NCI-H2107 treated with DMSO at 0.1 percent for 48 hours (cell line): ENCODE measurements around the gene ZCCHC9.

Experiments
- DNase-seq: peaks from one replicate; lab custom pipeline; 2025; ENCODE audit not compliant: unreplicated experiment; lab: John Stamatoyannopoulos, UW

The ZCCHC9 gene

GRCh38 chr5:81355291-81356251 lies 54.2 kb downstream of the ZCCHC9 start:
- no peak for DNase-seq

GRCh38 chr5:81359108-81359507 lies 57.7 kb downstream of the ZCCHC9 start:
- no peak for DNase-seq

GRCh38 chr5:81359881-81360280 lies 58.5 kb downstream of the ZCCHC9 start:
- DNase-seq, result no peak

GRCh38 chr5:81360640-81361039 lies 59.3 kb downstream of the ZCCHC9 start:
- DNase-seq, result no peak

- DNase-seq, result no peak
These were observed 60.2 kb downstream of the ZCCHC9 start for GRCh38 chr5:81361600-81361999.
